Heart right ventricle (tissue), 16 donors: ENCODE data around the gene GALNT18. TPM values are rescaled to one million over a fixed set of nuclear protein-coding genes. Genes with fewer than 3 reads are reported as not detected.

Experiments
- ATAC-seq, 8 donors: fragments of 200-7000 bp; cut with Tn5 transposase; one replicate each; pipeline ENCODE4 v1.9.1; 2020; ENCODE audit warnings: mild to moderate bottlenecking in 8 of 8, moderate library complexity in 8 of 8, moderate number of reproducible peaks in 1 of 8
- DNase-seq, 2 donors: peaks; one replicate each; pipeline ENCODE4 v3.0.0-alpha.2; 2020
- H3K27ac ChIP-seq, 10 donors: fragments of 200-600 bp; sonication (generic) in 2 of 10; one replicate each; pipeline versions ENCODE4 v1.5.0 to v1.8.0; 2020 to 2022; ENCODE audit warnings: mild to moderate bottlenecking in 3 of 10
- H3K27me3 ChIP-seq, 7 donors: fragments of 200-600 bp; one replicate each; pipeline ENCODE4 v1.8.0; 2021 to 2022; ENCODE audit warnings: mild to moderate bottlenecking in 2 of 7
- H3K36me3 ChIP-seq, 9 donors: fragments of 200-600 bp; sonication (generic) in 1 of 9; one replicate each; pipeline versions ENCODE4 v1.5.0 to v1.8.0; 2020 to 2022; ENCODE audit warnings: mild to moderate bottlenecking in 2 of 9
- H3K4me1 ChIP-seq, 9 donors: fragments of 200-600 bp; sonication (generic) in 1 of 9; one replicate each; pipeline versions ENCODE4 v1.5.0 to v1.8.0; 2020 to 2022; ENCODE audit warnings: mild to moderate bottlenecking in 4 of 9
- H3K4me3 ChIP-seq, 10 donors: fragments of 200-600 bp; sonication (generic) in 2 of 10; one replicate each; pipeline versions ENCODE4 v1.5.0 to v1.8.0; 2020 to 2022; ENCODE audit warnings: mild to moderate bottlenecking in 7 of 10, moderate library complexity in 2 of 10
- H3K9me3 ChIP-seq, 11 donors: fragments of 200-600 bp in 10 of 11; sonication (generic) in 2 of 11; one replicate each; pipeline versions ENCODE4 v1.5.0 to v1.8.0; 2013 to 2022; ENCODE audit warnings: mild to moderate bottlenecking in 2 of 11, control low read depth in 1 of 11, moderate library complexity in 1 of 11
- CTCF ChIP-seq, 9 donors: fragments of 200-600 bp; sonication (generic) in 2 of 9; IDR thresholded peaks; one replicate each; pipeline versions ENCODE4 v1.5.0 to v1.8.0; 2021 to 2022; ENCODE audit warnings: antibody characterized with exemption in 9 of 9, mild to moderate bottlenecking in 5 of 9, moderate library complexity in 1 of 9
- WGBS, 2 donors: extraction: QIAGEN DNeasy Blood & Tissue Kit; methylation state at CpG; one replicate each; pipeline ENCODE4 v1.1.7; 2013; ENCODE audit warnings: inconsistent platforms in 1 of 2; 5-methylcytosine and 5-hydroxymethylcytosine counted together
- intact Hi-C, 10 donors: fragments of 100-400 bp; cut with DNase I; formaldehyde crosslinking; loops; one replicate each; pipeline versions ENCODE4 v1.11.1 to v1.14.2; 2022
- polyA plus RNA-seq, 2 donors: library from polyadenylated mRNA; stranded (reverse); fragments of 200-250 nt; gene quantifications; one replicate each; pipeline ENCODE4 v1.2.3, GENCODE V29; 2013
- total RNA-seq, 10 donors: library from RNA; stranded (reverse); fragmentation: NEBNext Ultra II Directional in 3 of 10; extraction: Animal tissue kit (Norgen Biotek cat#: 25700) in 3 of 10; gene quantifications; one replicate each; pipeline versions ENCODE4 v1.2.1 to v1.2.4, GENCODE V29; 2021 to 2023
- donor health status: Arrhythmogenic right ventricular cardiomyopathy.
- donor health status: ischemic (EF 13 %, LVEDD 7.1; RV severe dilation, severe dysfunction).
- donor health status: healthy with polysubstance abuse.
- donor health status: DM: no; HTN: yes; CAD: no.
- donor health status: DM: no; HTN: no; CAD: no.
- donor health status: ischemic (EF 25% LVEDD 6.9; RV normal size, moderate dysfunction).
- donor health status: ischemic (EF 25% LVEDD 5.7; RV mildly dilated, moderate dysfunction).
- donor health status: healthy.
- donor health status: DM: yes; HTN: yes; CAD: no.
- donor health status: Ischemic cardiomyopathy.
- donor health status: ischemic (EF 35%, LVEDD 5.7; RV mildly dilated, moderate dysfunction).
- donor health status: nonischemic (EF 11% LVEDD 7.7; RV severe dilation, severe dysfunction).
- donor health status: DM: yes; HTN: yes; CAD: no.
- donor health status: PGD.
- donor health status: ischemic (EF 29% LVEDD 5.4; RV normal size, mild dysfunction).
- donor health status: nonischemic (EF 23%, LVEDD 6.1; RV moderate dilation, normal function).

GALNT18 gene
- total and polyA plus RNA-seq, 12 donors = 7.0 to 29.0 (median 15.6) TPM

GRCh38 chr11:11401960-11402535 lies 219.8 kb downstream of the GALNT18 start:
- DNase-seq = no peak
- H3K4me1 ChIP-seq = peaks cover 0 to 51% (median 22%) of the 10 kb centered on the region in 9 donors
- intact Hi-C loops = loop anchor here in 6 of 10 donors (10.0 kb wide), 3 partner anchors 133 to 383 kb away; no protein-coding TSS in a partner anchor
- WGBS, 2 donors = 84 to 92% methylated on average over 3 of the region's 3 CpGs
- no peaks in the 10 kb centered on the region for H3K9me3 ChIP-seq
- ATAC-seq = no peak
- H3K4me3 ChIP-seq = no peak overlapping the region
- H3K27ac ChIP-seq = no peak overlapping the region
- no peaks in the 10 kb centered on the region for H3K36me3 ChIP-seq
- TF ChIP-seq CTCF (IDR thresholded peaks at IDR 0.05) = no peak
- no peaks in the 10 kb centered on the region for H3K27me3 ChIP-seq

GRCh38 chr11:11400635-11401232 lies 221.1 kb downstream of the GALNT18 start:
- WGBS, 2 donors = 91 to 93% methylated on average over 9 of the region's 9 CpGs
- Histone ChIP-seq H3K4me1 (peaks cover 0 to 51% (median 13%) of the 10 kb centered on the region in 9 donors), H3K4me3 (no peak overlapping the region), H3K27ac (no peak overlapping the region), H3K36me3 (no peaks in the 10 kb centered on the region), H3K27me3 (no peaks in the 10 kb centered on the region), H3K9me3 (no peaks in the 10 kb centered on the region)
- DNase-seq = no peak
- intact Hi-C loops = loop anchor here in 6 of 10 donors (10.0 kb wide), 3 partner anchors 134 to 384 kb away; no protein-coding TSS in a partner anchor
- no peak for ATAC-seq
- TF ChIP-seq CTCF (IDR thresholded peaks at IDR 0.05) = peak in 6 of 9 donors; percentile 8 to 28 (median 26)

DNA sequence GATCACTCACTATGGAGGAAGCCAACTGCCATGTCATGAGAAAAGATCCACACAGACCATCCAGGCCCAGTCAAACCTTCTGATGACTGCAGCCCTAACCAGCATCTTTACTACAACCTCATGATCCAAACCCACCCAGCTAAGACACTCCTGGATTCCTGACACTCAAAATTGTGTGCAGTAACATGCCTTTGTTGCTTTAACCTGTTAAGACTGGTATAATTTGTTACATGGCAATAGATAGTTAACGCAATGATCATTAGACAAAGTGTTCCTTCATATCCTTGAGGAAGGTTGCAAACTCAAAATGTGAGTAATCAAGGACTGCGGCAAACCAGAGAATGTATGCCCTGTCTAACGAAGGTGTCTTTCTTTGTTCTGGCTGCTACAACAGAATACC lies 221.7 kb downstream of the GALNT18 start:
- Histone ChIP-seq H3K27ac (no peak overlapping the region), H3K27me3 (no peaks in the 10 kb centered on the region), H3K4me3 (no peak overlapping the region), H3K36me3 (no peaks in the 10 kb centered on the region), H3K9me3 (no peaks in the 10 kb centered on the region), H3K4me1 (peaks cover 0 to 45% (median 13%) of the 10 kb centered on the region in 9 donors)
- DNase-seq (no peak), ATAC-seq (no peak)
- intact Hi-C loops = loop anchor here in 6 of 10 donors (10.0 kb wide), 3 partner anchors 135 to 385 kb away; no protein-coding TSS in a partner anchor
- WGBS, 2 donors = 98 to 100% methylated on average over 3 of the region's 3 CpGs
- no peak for TF ChIP-seq CTCF (IDR thresholded peaks at IDR 0.05)

- no peak for TF ChIP-seq CTCF (IDR thresholded peaks at IDR 0.05)
- Histone ChIP-seq H3K27me3 (no peaks in the 10 kb centered on the region), H3K36me3 (no peaks in the 10 kb centered on the region), H3K9me3 (no peaks in the 10 kb centered on the region), H3K4me1 (peaks cover 0 to 29% (median 0%) of the 10 kb centered on the region in 9 donors), H3K4me3 (no peak overlapping the region), H3K27ac (no peak overlapping the region)
- intact Hi-C loops = loop anchor here in 1 of 10 donors (10.0 kb wide), 1 partner anchor 387 kb away; no protein-coding TSS in a partner anchor
- no peak for DNase-seq
- 100% methylated on average over 3 of the region's 3 CpGs for WGBS, 2 donors
- no peak for ATAC-seq
These were observed 224.0 kb downstream of the GALNT18 start for GRCh38 chr11:11397781-11398180.
